ENCODE results near the gene AKT1. TPM values are rescaled to one million over a fixed set of nuclear protein-coding genes. Genes with fewer than 3 reads are reported as not detected.
A peak's percentile ranks its signal among the peaks of the same experiment; 100 is the strongest.

The AKT1 gene
- total RNA-seq, 1 donor from 2014 or later = 133 TPM

GRCh38 chr14:104741108-104741802 lies 54.3 kb downstream of the AKT1 start:
- Mint-ChIP-seq H3K4me3 (ENCODE audit: unreplicated experiment) (no peak overlapping the region), H3K9me3 (ENCODE audit: unreplicated experiment) (no peaks in the 10 kb centered on the region), H3K27me3 (ENCODE audit: unreplicated experiment) (peaks cover 14% of the 10 kb centered on the region), H3K27ac (ENCODE audit: unreplicated experiment) (no peak overlapping the region), H3K36me3 (ENCODE audit: low read depth, unreplicated experiment) (no peaks in the 10 kb centered on the region), H3K4me1 (ENCODE audit: unreplicated experiment) (peaks cover 2% of the 10 kb centered on the region)
- no peak for DNase-seq (ENCODE audit: low spot score)
- TF ChIP-seq CTCF (IDR thresholded peaks at IDR 0.05; ENCODE audit: unreplicated experiment) = no peak

- DNase-seq (ENCODE audit: low spot score) = no peak
- Mint-ChIP-seq H3K4me3 (ENCODE audit: unreplicated experiment) (peak overlapping the region; percentile 21), H3K4me1 (ENCODE audit: unreplicated experiment) (peaks cover 6% of the 10 kb centered on the region), H3K27me3 (ENCODE audit: unreplicated experiment) (peaks cover 15% of the 10 kb centered on the region), H3K36me3 (ENCODE audit: low read depth, unreplicated experiment) (no peaks in the 10 kb centered on the region), H3K27ac (ENCODE audit: unreplicated experiment) (no peak overlapping the region), H3K9me3 (ENCODE audit: unreplicated experiment) (no peaks in the 10 kb centered on the region)
- TF ChIP-seq CTCF (IDR thresholded peaks at IDR 0.05; ENCODE audit: unreplicated experiment) = no peak
Measured at GRCh38 chr14:104739546-104740516, 55.7 kb downstream of the AKT1 start.

DNA sequence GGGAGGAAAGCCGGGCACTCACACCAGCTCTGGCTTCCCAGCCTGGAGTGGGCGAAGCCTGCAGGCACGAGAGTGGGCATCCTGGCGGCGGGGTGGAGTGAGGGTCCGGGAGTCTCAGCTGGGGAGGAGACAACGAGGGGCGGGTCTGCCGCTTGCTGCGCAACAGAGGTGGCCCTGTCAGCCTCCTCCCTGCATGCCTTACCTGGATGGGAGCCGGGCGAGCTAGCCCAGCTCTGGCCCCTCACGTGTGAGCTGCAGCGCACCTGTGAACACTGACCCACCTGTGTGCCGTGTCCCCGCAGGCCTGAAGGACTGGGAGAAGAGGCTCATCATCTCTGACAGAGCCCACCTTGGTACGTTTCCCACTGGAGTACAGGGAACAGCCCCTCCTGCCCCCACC lies 56.5 kb downstream of the AKT1 start:
- H3K36me3 Mint-ChIP-seq (ENCODE audit: low read depth, unreplicated experiment) = no peaks in the 10 kb centered on the region
- no peak for TF ChIP-seq CTCF (IDR thresholded peaks at IDR 0.05; ENCODE audit: unreplicated experiment)
- H3K4me1 Mint-ChIP-seq (ENCODE audit: unreplicated experiment) = peaks cover 6% of the 10 kb centered on the region
- H3K27ac Mint-ChIP-seq (ENCODE audit: unreplicated experiment) = no peak overlapping the region
- no peak for DNase-seq (ENCODE audit: low spot score)
- H3K4me3 Mint-ChIP-seq (ENCODE audit: unreplicated experiment) = no peak overlapping the region
- H3K27me3 Mint-ChIP-seq (ENCODE audit: unreplicated experiment) = peaks cover 15% of the 10 kb centered on the region
- no peaks in the 10 kb centered on the region for H3K9me3 Mint-ChIP-seq (ENCODE audit: unreplicated experiment)

DNA sequence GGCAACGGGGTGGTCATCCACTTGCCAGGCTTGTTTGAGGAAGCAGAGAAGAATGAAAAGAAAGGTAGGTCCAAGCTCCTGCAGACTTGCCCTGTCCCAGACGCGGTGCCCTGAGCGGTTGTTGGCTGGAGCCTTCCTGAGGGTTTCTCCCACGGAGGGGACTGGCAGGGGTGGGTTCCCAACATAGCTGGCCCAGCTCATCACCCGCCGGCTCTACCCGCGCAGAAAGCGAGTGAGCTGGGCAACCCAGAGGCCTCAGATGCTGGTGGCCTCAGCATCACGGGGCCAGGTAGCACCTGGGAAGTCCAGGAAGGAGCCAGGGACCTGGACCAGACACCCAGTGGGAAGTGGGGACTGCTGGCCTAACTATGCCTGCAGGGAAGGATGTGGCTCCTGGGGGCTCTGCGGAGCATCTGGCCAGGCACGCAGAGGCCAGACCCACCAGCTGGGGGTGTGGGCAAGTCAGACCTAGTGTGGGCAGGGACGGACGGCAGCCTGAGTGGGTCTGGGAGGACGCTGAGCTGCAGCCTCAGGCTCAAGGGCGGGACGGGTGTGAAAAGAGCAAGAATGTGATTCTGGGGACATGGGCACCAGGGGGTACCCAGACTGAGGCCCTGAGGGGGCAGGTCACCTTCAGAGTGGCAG lies 57.1 kb downstream of the AKT1 start:
- no peaks in the 10 kb centered on the region for H3K9me3 Mint-ChIP-seq (ENCODE audit: unreplicated experiment)
- peaks cover 15% of the 10 kb centered on the region for H3K27me3 Mint-ChIP-seq (ENCODE audit: unreplicated experiment)
- H3K4me1 Mint-ChIP-seq (ENCODE audit: unreplicated experiment) = peaks cover 6% of the 10 kb centered on the region
- H3K27ac Mint-ChIP-seq (ENCODE audit: unreplicated experiment) = no peak overlapping the region
- H3K4me3 Mint-ChIP-seq (ENCODE audit: unreplicated experiment) = no peak overlapping the region
- H3K36me3 Mint-ChIP-seq (ENCODE audit: low read depth, unreplicated experiment) = no peaks in the 10 kb centered on the region
- no peak for TF ChIP-seq CTCF (IDR thresholded peaks at IDR 0.05; ENCODE audit: unreplicated experiment)
- no peak for DNase-seq (ENCODE audit: low spot score)

Data from endothelial cell (in vitro differentiated cells).